Muscle layer of duodenum (tissue), 2 donors: ENCODE measurements around the gene PRICKLE2.
A peak's percentile ranks its signal among the peaks of the same experiment; 100 is the strongest.

Source experiments
- H3K27ac ChIP-seq: one replicate; pipeline ENCODE4 v1.7.0; 2013; ENCODE audit warnings: mild to moderate bottlenecking, low read length
- H3K27me3 ChIP-seq: one replicate; pipeline ENCODE4 v1.7.0; 2013; ENCODE audit warnings: low read depth, mild to moderate bottlenecking, control low read depth, low read length
- H3K36me3 ChIP-seq, 2 donors: one replicate each; pipeline ENCODE4 v1.7.0; 2013; ENCODE audit warnings: low read length in 2 of 2, control low read depth in 1 of 2, mild to moderate bottlenecking in 1 of 2; ENCODE audit not compliant: insufficient read depth in 2 of 2, control insufficient read depth in 1 of 2
- H3K4me1 ChIP-seq, 2 donors: one replicate each; pipeline ENCODE4 v1.7.0; 2013; ENCODE audit warnings: low read length in 2 of 2, mild to moderate bottlenecking in 2 of 2, control low read depth in 1 of 2, moderate library complexity in 1 of 2; ENCODE audit not compliant: insufficient read depth in 2 of 2, control insufficient read depth in 1 of 2
- H3K4me3 ChIP-seq, 2 donors: one replicate each; pipeline ENCODE4 v1.7.0; 2013; ENCODE audit warnings: low read length in 2 of 2, low read depth in 1 of 2, mild to moderate bottlenecking in 1 of 2
- H3K9me3 ChIP-seq, 2 donors: one replicate each; pipeline ENCODE4 v1.7.0; 2013; ENCODE audit warnings: low read length in 2 of 2, control low read depth in 1 of 2, mild to moderate bottlenecking in 1 of 2; ENCODE audit not compliant: control insufficient read depth in 1 of 2
- donor health status: healthy.

The PRICKLE2 gene

GRCh38 chr3:64266065-64266931, 41.0 kb upstream of the PRICKLE2 start:
- no peaks in the 10 kb centered on the region for H3K9me3 ChIP-seq
- peak overlapping the region; percentile 93 for H3K27ac ChIP-seq
- H3K4me3 ChIP-seq = peak overlapping the region; percentile 71 to 79
- H3K36me3 ChIP-seq = no peaks in the 10 kb centered on the region
- no peaks in the 10 kb centered on the region for H3K27me3 ChIP-seq
- peaks cover 0 to 28% of the 10 kb centered on the region in 2 donors for H3K4me1 ChIP-seq

- Histone ChIP-seq H3K27me3 (no peaks in the 10 kb centered on the region), H3K4me3 (peak overlapping the region; percentile 71 to 79), H3K36me3 (no peaks in the 10 kb centered on the region), H3K4me1 (peaks cover 0 to 33% of the 10 kb centered on the region in 2 donors), H3K9me3 (no peaks in the 10 kb centered on the region), H3K27ac (peak overlapping the region; percentile 93)
These were observed 40.4 kb upstream of the PRICKLE2 start for GRCh38 chr3:64265646-64266045.

GRCh38 chr3:64264501-64265109, 39.3 kb upstream of the PRICKLE2 start:
- H3K27ac ChIP-seq = no peak overlapping the region
- no peaks in the 10 kb centered on the region for H3K36me3 ChIP-seq
- no peaks in the 10 kb centered on the region for H3K27me3 ChIP-seq
- H3K9me3 ChIP-seq = no peaks in the 10 kb centered on the region
- H3K4me3 ChIP-seq = peak overlapping the region; percentile 71 to 79
- H3K4me1 ChIP-seq = peaks cover 5 to 42% of the 10 kb centered on the region in 2 donors

- Histone ChIP-seq H3K9me3 (no peaks in the 10 kb centered on the region), H3K27ac (no peak overlapping the region), H3K4me1 (peaks cover 5 to 47% of the 10 kb centered on the region in 2 donors), H3K36me3 (no peaks in the 10 kb centered on the region), H3K4me3 (no peak overlapping the region), H3K27me3 (no peaks in the 10 kb centered on the region)
These were observed 37.4 kb upstream of the PRICKLE2 start for GRCh38 chr3:64262574-64263114.

GRCh38 chr3:64260431-64260830, 35.2 kb upstream of the PRICKLE2 start:
- peak overlapping the region; percentile 9 to 23 for H3K4me3 ChIP-seq
- peaks cover 5 to 55% of the 10 kb centered on the region in 2 donors for H3K4me1 ChIP-seq
- H3K27ac ChIP-seq = no peak overlapping the region
- no peaks in the 10 kb centered on the region for H3K36me3 ChIP-seq
- no peaks in the 10 kb centered on the region for H3K9me3 ChIP-seq
- no peaks in the 10 kb centered on the region for H3K27me3 ChIP-seq

- H3K4me3 ChIP-seq = peak overlapping the region; percentile 9 to 23
- peaks cover 11 to 58% of the 10 kb centered on the region in 2 donors for H3K4me1 ChIP-seq
These were observed 34.4 kb upstream of the PRICKLE2 start for GRCh38 chr3:64259636-64260035.

GRCh38 chr3:64257100-64257755, 32.0 kb upstream of the PRICKLE2 start:
- Histone ChIP-seq H3K4me1 (peaks cover 11 to 51% of the 10 kb centered on the region in 2 donors), H3K9me3 (no peaks in the 10 kb centered on the region), H3K36me3 (no peaks in the 10 kb centered on the region), H3K27ac (no peak overlapping the region), H3K27me3 (no peaks in the 10 kb centered on the region), H3K4me3 (no peak overlapping the region)

More at GRCh38 chr3:64259636-64260035, 34.4 kb upstream of the PRICKLE2 start:
- Histone ChIP-seq H3K27ac (no peak overlapping the region), H3K27me3 (no peaks in the 10 kb centered on the region), H3K9me3 (no peaks in the 10 kb centered on the region), H3K36me3 (no peaks in the 10 kb centered on the region)

- H3K9me3 ChIP-seq = no peaks in the 10 kb centered on the region
- peaks cover 11 to 46% of the 10 kb centered on the region in 2 donors for H3K4me1 ChIP-seq
- no peaks in the 10 kb centered on the region for H3K27me3 ChIP-seq
- peak overlapping the region; percentile 6 for H3K27ac ChIP-seq
- H3K36me3 ChIP-seq = no peaks in the 10 kb centered on the region
- no peak overlapping the region for H3K4me3 ChIP-seq
These were observed 30.6 kb upstream of the PRICKLE2 start for GRCh38 chr3:64255741-64256340.

- Histone ChIP-seq H3K9me3 (no peaks in the 10 kb centered on the region), H3K4me1 (peaks cover 6 to 36% of the 10 kb centered on the region in 2 donors), H3K4me3 (no peak overlapping the region), H3K36me3 (no peaks in the 10 kb centered on the region), H3K27me3 (no peaks in the 10 kb centered on the region), H3K27ac (no peak overlapping the region)
These were observed 29.2 kb upstream of the PRICKLE2 start for GRCh38 chr3:64254443-64254842.

GRCh38 chr3:64253689-64254088, 28.4 kb upstream of the PRICKLE2 start:
- no peaks in the 10 kb centered on the region for H3K27me3 ChIP-seq
- H3K36me3 ChIP-seq = no peaks in the 10 kb centered on the region
- H3K4me3 ChIP-seq = no peak overlapping the region
- no peaks in the 10 kb centered on the region for H3K9me3 ChIP-seq
- H3K4me1 ChIP-seq = peaks cover 6 to 36% of the 10 kb centered on the region in 2 donors
- H3K27ac ChIP-seq = peak overlapping the region; percentile 7

- Histone ChIP-seq H3K36me3 (no peaks in the 10 kb centered on the region), H3K4me3 (no peak overlapping the region), H3K27ac (no peak overlapping the region), H3K4me1 (peaks cover 6 to 35% of the 10 kb centered on the region in 2 donors), H3K9me3 (no peaks in the 10 kb centered on the region), H3K27me3 (no peaks in the 10 kb centered on the region)
These were observed 25.8 kb upstream of the PRICKLE2 start for GRCh38 chr3:64251019-64251418.
